HS-27A (cell line): ENCODE data around the gene NAALADL2.
A peak's percentile ranks its signal among the peaks of the same experiment; 100 is the strongest.
"Not testable (repeated sequence)": the region's sequence is repeated elsewhere in the genome, so short reads cannot be mapped to it uniquely, and the experiment has no call there.

Experiments
- DNase-seq: peaks from one replicate; pipeline ENCODE4 v3.0.0-alpha.2; 2012; ENCODE audit warnings: low read depth, missing footprints

Gene NAALADL2

DNA sequence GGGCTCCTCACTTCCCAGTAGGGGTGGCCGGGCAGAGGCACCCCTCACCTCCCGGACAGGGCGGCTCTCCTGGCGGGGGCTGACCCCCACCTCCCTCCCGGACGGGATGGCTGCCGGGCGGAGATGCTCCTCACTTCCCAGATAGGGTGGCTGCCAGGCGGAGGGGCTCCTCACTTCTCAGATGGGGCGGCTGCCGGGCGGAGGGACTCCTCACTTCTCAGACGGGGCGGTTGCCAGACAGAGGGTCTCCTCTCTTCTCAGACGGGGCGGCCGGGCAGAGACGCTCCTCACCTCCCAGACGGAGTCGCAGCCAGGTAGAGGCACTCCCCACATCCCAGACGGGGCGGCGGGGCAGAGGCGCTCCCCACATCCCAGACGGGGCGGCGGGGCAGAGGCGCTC lies 273.6 kb downstream of the NAALADL2 start:
- not testable (repeated sequence) for DNase-seq

DNA sequence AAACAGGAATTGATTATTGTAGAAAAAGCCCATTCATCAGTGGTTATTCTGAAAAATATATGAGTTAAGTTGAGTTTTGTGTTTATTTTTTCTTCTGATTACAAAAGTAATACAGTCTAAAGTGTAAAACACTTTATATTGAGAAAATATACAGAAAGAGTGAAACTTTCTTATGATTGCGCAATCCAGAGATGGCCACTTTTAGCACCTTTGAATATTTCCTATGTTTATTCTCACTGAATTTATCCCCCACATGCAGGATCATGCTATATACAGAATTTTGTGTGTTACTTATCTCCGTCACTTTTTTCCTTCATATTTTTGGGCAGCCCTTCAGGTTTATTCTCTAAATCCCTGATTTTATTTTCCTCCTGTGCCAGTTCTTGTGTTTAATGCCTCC lies 285.2 kb downstream of the NAALADL2 start:
- no peak for DNase-seq

DNA sequence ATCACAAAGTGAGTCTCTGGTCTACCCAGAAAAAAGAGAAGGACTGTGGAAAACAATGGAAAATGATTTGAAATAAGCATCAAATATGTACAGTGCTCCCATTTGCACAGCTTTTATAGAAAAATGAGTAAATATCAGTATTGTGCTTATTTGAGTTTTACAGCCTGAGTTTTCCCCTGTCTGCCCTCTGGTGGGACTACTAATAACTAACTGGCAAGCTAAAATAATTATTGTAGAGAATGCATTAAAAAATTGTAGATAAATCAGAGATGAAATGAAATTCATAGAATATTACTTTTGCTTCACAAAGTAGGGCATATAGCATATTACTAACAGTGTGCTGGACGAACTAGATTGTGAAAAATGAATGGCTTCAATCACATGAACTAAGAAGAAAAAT lies 287.1 kb downstream of the NAALADL2 start:
- DNase-seq, result peak; percentile 9

DNA sequence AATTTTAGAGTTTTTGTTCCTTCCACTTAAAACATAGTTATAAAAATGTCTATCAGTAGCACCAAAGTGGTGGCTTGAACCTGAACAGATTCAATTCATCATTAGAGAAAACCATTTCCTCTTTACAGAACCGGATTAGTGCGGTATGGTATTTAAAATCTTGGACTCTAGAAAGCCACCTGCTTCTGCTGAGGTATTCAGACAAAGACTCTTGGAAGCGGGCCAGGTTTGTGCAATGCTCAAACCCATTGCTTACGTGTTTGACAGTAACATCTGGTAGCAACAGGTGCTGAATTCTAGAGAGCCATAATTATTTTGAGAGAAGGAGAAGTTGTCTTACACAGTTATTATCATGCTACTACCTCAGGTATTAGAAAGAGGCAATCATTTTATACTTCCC lies 290.5 kb downstream of the NAALADL2 start:
- DNase-seq, result no peak

DNA sequence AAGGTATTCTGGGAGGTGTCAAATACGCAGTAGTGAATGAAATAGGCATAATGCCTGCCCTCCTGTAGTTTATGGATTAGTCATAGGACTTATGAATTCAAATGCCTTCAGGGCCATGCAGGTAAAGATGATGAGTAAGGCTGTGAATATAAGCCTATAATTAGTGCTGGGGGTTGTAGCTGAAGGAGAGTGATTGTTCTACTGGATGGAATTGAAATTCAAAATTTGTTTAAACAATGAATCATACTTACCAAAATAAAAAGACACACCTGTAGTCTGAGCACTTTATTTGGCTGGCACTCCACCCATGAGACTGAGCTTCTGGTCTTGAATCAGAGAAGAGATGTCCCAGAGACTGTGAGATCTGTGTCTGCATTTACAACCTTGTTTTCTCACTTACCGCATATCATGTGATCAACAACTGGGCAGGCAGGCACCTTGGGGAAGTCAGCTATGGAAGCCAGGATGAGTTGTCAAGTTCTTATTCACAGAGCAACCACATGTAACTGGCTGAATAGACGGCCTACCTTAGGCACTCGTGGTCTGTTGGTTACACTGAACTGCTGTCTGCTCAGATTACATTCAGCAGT lies 291.8 kb downstream of the NAALADL2 start:
- DNase-seq, result no peak

DNA sequence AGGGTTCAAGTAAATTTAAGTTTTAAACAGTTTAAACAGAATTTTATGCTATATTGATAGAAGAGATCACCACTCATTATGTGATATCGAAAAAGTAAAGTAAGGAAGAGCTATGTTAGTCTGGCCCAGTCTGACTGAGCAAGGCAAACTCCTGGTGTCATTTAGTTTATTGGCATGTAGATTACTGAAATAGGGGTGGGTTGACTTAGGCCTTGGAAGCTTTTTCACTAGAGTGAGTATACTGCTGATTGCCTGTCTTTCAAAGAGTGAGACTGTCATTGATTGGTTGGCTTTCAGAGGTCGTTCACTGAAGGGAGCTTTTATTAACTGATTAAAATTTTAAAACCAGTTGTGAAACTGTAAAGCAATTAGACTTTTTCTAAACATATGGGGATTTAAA lies 294.5 kb downstream of the NAALADL2 start:
- DNase-seq, result no peak

DNA sequence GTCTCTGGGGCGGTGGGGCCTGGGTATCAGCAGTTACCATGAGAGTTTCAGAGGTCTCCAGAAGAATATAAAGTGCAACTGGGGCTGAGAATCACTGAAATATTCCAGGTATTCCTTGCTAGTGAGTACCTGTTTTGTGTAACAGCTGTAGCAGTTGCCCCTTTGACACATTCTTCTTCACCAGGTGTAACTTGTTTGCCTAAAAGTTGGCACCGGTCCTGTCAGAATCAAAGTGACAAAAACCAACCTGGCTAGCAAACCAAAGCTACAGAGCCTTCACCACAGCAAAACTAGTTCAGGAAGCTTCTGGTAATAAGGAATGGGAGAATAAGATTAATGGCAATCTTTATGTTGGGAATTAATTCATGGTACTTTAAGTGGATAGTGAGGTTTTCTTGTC lies 296.0 kb downstream of the NAALADL2 start:
- no peak for DNase-seq

DNA sequence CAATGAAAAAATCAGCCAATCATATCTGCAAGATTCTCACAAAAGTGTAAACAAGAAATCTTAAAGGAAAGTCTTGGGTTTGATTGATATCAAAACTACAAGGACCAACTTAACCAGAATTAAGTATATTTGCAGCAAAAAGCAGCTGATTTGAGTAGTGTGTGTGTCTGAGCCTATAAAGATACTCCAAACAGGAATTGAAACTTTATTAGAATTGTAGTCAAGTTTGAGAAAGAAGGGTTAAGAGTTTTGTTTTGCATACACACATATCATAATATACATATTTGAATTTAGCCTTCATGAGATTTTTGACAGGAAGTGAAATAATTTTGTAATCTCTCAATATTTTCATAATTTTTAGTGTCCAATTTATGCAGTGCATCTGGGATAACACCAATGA lies 300.1 kb downstream of the NAALADL2 start:
- no peak for DNase-seq

DNA sequence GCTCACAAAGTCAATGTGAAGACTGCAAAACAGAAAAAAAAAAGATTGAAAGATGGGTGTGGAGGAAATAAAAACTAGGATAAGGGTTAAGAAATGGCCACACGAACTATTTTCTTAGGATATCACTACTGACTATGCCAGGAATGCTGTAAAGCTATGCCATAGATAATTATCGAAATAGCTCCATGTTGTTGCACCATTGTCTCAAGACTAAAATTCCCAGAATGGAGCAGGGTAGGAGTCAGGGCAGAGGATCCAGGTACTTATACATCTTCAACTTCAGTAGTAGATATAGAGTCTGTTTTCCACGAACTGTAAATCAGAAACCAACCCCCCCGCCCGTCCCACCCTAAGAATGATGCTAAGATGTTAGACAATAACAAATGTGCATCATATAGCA lies 302.2 kb downstream of the NAALADL2 start:
- DNase-seq, result no peak

DNA sequence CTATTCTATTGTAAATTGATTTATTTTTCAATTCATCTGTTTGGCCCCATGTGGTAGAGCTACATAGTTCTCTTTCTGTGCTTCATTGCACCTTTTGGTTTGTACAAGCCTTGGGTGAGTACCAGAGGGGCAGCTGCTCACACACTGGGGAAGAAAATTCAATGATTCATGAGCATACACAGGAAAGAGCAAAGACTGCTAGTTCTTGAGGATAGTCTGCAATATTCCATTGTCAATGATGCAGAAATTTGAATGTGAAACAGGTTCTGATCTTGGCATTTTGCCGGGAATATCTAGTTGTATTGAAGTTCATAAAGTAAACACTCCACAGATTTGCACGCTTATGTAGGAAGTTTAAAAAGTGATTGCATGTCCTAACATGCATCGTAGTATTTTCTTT lies 304.6 kb downstream of the NAALADL2 start:
- DNase-seq, result no peak

DNA sequence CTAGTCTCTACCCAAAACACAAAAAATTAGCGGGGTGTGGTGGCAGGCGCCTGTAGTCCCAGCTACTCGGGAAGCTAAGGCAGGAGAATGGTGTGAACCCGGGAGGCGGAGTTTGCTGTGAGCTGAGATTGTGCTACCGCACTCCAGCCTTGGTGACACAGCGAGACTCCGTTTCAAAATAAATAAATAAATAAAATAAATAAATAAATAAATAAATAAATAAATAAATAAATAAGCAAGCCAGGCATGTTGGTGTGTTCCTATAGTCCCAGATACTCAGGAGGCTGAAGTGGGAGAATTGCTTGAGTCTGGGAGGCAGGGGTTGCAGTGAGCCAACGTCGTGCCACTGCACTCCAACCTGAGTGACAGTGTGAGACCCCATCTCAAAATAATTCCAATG lies 314.0 kb downstream of the NAALADL2 start:
- not testable (repeated sequence) for DNase-seq

DNA sequence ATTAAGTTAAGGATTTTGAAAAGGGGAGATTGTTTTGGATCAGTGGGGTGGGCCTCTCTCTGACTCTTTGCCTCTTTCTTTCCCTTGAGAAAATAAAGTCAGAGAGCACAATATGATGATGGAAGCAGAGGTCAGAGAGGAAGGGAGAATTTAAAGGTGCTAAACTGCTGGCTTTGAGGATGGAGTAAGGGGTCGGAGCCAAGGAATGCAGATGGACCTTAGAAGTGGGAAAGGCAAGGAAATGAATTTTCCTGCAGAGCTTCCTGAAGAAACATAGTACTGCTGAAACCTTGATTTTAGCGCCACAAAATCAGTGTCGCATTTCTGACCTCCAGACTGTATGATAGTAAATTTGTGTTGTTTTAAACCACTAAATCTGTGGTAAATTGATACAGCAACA lies 317.4 kb downstream of the NAALADL2 start:
- DNase-seq, result no peak

DNA sequence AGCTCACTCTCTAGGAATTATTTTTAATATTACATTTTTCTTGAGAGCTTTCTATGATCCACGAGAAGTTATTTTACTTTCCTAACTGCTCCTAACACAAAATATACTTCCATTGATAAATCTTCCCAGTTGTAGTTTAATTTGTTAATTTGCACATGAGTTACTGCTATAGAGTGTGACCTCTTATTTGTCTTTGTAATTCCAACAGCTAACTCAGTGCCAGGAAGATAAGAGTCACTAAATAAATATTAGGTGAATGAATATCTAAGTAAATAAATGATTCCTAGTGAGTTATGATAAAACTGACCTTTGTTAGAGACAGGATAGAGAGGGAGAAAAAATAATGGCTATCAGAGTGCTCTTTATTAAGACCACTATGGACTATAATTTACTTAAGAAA lies 319.9 kb downstream of the NAALADL2 start:
- DNase-seq, result no peak

DNA sequence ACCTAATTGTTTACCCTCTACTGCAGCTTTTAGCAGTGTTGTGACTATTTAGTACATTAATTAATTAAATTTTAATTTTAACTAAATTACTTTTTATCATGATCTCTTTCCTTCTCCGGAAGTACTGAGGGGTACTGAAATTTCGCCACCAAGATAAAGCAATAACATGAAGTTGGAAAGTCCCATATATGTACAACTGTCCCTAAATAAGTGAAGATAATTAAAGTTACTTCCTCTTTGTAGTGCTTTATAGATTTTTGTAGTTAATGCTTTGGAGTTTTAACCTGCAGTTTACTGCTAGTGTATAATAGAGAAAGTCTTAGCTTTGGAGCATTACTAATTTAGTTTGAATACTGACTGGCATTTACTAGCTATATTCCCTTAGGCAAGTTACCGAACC lies 325.3 kb downstream of the NAALADL2 start:
- no peak for DNase-seq

DNA sequence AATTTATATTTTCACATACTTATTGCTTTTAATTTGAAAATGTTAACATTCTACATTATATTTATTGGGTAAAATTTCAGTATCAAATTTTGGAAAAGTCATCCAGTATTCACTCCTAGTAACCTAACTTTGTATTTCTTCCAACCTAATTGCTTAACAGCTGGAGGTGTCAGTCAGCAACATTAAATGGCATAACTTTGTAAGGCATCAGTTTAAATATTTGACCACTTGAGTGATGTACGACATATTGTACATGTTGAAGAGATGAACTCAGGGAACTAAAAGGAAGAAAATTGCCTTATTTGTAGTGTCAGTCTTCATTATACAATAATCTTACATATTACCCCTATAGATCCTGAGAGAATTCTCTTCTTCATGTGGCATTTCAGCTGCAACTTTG lies 326.8 kb downstream of the NAALADL2 start:
- DNase-seq, result no peak

DNA sequence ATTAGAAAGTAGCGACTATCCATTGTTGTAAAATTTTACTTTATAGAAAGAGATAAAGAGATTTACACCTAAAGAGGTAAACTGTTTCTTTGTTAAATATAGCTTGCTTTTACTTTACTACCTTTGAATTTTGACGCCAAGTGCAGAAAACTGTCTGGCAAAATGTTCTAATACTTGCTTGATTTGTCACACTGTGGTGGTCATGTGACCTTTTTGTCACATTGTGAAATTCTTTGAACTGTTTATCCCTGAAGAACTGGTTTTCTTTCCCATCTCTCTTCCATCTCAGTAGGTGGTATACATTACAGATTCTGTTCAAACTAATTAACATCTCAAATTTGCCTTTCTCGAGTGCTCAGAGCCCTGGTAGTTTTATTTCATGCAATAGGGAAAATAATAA lies 327.4 kb downstream of the NAALADL2 start:
- DNase-seq, result no peak

DNA sequence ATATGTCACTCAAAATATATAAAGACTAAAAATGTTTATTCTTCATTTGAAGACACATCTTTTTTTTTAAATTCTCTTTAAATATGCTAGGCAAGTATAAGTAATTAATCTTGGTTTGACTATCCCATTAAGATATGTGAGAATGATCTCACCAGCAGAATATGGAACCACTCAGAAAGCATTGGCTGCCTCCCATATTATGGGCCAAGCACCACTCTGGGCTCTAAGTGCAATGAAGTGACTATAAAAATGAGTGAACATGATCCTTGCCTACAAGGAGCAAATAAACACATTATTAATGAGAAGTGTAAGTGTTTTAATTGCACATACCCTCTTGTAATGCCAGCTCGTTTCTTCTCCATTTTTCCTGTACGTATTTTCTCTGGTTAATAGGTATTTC lies 328.5 kb downstream of the NAALADL2 start:
- DNase-seq, result no peak

DNA sequence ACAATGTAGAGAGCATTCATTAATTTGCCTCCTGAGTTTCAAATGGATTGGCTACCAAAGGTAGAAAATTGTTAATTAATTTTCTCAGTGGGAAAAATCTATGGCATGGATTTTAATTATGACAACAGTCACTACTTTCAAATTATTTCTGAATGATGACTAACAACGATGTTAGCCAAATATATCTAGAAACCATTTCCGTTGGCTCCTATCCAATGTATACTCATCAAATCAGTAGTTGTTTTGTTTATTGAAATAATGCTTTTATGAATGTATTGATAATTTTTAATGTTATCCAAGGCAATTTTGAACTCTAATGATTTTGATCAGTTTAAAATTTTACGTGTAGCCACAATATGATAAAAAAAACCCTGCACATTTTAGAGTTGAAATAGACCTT lies 333.4 kb downstream of the NAALADL2 start:
- peak; percentile 9 for DNase-seq

DNA sequence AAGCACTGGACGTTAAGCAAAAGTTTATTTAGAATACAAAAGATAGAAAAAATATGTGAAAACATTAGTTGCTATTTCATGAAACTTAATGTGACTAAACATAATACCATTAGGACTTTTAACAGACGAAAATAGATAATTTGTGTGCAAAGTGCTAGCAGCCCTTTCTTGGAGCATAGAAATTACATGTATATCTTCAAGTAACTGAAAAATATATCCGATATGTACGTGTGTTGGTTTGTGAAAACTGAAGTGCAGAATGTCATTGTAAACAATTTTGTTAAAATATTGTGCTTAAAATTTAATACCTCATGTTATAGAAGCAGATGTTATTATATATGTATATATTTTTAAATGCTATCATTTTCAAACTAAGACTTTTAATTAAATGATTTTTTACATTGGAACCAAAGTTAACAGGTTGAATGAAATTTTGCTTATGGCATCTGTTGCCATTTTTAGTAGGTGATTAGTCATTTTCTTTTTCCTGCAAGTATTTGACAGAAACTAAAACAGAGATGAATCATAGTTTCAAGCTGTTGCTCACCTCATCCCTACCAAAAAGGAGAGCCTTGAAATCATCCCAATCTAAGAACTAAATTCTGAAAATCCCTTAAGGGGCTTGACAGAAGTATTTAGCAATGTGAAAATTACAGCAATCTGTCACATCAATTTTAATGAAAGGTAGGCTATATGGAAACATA lies 334.8 kb downstream of the NAALADL2 start:
- DNase-seq, result no peak

DNA sequence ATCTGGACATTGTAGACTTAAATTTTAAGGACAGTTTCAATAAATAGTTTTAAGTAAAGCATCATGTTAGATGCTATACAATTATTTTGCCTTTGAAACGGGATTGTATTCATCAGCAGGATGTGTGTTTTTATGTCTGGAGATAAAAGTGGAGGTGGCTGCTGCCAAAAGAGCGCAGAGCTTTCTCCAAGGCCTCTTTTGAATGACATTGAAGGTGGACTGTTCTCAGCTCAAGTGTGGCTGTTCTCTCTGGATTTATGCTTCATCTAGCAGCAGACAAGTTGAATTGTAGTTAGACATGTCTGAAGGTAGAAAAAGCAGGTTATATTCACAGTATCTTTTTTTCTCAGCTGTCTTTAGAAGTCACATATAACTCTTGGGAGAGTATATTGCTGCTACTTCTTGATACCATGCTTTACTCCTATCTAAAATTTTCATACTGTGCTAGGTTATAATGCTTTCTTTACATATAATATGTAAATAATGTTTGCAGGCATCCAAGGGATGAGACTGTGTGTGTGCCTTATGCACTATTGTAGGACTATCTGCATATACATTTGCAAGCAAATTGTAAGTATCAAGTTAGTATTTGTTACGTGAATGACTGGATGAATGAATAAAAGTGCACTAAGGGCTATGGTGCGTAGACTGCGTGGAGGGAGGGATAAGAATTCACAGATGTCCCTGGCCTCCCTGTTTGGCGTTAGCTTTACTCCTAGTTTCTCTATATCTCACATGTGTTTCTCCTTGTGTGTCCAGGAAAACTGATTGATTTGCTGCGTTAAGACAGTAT lies 340.1 kb downstream of the NAALADL2 start:
- no peak for DNase-seq

DNA sequence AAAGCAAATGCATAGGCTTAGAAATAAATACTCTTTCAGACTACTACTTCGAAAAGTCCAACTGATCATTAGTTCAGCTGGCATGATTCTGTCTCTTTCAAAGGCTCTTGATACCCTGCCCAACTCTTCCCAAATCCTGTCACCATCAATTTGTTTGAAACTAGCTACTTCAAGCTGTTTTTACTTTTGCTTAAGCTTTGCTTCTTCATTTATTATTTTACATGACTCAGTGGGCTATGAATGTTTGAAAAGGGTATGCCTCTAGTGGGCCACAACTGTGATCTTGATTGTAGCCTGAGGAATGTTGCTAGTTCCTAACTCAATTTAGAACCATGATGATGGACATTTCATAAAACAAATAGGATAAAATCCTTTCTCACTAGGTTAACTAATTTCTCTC lies 340.8 kb downstream of the NAALADL2 start:
- DNase-seq, result no peak

DNA sequence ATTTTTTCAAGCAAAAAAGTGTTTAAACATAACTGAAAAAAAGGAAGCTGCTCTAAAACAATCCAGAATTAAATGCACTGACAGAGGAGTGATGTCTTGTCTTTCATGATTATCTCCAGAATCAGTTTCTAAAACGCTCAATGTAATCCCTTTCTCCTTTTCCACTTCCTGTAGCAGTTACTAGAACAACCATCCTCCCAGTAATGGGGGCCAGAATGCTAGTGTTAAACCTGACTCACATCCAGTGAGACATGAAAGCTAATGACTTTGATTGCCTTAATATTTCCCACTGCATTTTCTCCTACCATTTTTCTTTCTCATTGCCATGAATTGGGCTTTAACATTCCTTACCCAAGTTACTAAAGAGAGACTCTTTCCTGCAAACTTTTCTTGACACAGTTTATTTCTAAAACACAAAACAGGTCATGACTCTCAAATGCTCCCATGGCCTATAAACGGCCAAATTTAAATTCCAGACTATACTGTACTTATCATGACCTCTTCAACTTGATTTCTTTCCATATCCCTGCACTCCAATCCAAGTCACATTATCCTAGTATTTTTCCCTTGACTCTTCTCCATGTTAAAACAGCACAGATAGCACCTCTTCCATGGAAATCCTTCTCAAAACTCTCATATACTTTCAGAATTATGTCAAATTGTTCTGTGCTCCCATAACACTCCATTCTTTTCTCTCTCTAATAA lies 341.4 kb downstream of the NAALADL2 start:
- DNase-seq, result no peak

DNA sequence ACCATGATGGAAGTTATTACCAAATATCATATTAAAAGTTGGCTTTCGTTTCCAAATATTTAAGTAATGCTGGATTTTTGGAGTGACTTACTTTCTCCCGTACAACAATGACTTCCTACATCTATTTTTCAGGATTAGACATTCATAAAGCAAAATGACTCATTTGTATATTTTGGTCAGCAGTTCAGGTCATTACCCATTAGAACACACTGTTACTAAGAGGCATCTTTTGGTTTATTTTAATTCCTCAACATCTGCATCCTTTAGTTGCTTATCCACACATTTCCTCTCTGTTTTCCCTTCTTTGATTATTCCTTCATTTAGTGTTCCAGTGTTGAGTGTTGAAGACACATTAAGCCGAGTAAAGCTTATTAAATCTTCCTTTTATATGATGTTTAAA lies 348.2 kb downstream of the NAALADL2 start:
- DNase-seq, result no peak
